HG03378 (cell line): Measurements from ENCODE around the gene COL23A1.

Experiments used
- ATAC-seq: cut with Tn5 transposase; IDR thresholded peaks from one replicate; pipeline ENCODE4 v1.9.1; 2021; ENCODE audit warnings: mild to moderate bottlenecking, moderate library complexity; ENCODE audit not compliant: unreplicated experiment

Gene COL23A1

DNA sequence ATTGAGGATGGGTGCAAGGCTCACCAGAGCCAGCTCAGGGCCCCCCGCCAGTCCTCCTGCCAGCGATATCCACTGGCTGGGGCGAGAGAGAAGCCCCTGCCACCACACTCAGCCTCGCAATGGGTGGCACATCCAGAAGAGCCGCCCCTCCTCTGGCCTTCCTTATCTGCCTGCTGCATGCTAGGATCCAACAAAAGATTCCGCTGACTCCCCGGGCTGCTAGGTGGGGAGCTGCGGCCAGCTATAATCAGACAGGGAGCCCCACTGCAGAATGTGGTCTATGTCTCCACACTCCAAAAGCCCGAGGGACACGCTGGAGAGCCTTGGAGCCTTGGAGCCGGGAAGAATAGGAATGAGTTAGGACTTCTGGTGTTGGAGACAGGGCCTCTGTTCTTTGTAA is 32.8 kb downstream of the COL23A1 start:
- ATAC-seq, result no peak

DNA sequence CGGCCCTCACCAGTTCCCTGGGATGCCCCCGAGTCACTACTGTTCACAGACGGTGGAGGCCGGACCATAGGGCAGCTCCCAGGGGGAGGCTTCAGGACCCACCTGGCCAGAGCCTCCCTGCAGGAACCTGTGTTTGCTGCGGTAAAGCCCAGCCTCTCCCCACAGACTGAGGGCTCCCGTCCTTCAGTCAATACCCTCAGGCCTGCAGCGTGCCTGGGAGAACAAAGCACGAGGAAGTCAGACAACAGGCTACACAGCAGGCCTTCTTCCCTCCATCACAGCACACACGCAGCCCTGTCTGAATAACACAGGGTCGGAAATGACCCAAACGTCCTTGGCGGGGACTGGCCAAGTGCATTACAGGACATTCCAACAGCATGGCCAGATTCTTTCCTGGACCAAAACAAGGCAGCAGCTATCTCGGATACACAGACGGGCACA is 34.4 kb downstream of the COL23A1 start:
- ATAC-seq, result no peak

DNA sequence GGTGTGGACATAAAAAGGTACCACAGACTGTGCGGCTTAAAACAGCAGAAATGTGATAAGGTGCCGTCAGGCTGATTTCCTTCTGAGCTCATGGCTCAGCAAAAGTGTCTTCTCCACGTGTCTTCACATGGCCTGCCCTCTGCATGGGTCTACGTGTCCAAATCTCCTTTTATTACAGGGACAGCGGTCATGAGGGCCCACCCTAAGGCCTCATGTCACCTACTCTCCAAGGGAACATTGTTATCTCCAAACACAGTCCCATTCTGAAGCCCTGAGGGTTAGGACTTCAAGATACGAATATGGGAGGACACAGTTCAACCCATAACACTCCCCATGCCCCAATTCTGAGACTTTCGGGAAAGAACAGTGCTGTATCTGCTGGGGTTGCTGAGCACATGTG is 35.2 kb downstream of the COL23A1 start:
- no peak for ATAC-seq

DNA sequence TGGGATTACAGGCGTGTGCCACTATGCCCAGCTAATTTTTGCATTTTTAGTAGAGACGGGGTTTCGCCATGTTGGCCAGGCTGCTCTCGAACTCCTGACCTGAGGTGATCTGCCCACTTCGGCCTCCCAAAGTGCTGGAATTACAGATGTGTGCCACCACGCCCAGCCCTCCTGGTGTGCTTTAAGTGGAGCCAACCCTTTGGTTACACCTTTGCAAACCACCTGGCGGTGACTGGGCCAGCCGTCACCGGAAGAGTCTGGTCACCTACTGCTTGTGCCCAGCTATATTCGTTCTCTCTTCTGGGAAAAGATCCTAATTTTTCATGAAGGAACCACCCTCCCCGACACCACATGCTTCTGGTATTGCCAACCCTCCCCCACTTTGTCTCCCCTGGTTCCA is 35.9 kb downstream of the COL23A1 start:
- no peak for ATAC-seq

DNA sequence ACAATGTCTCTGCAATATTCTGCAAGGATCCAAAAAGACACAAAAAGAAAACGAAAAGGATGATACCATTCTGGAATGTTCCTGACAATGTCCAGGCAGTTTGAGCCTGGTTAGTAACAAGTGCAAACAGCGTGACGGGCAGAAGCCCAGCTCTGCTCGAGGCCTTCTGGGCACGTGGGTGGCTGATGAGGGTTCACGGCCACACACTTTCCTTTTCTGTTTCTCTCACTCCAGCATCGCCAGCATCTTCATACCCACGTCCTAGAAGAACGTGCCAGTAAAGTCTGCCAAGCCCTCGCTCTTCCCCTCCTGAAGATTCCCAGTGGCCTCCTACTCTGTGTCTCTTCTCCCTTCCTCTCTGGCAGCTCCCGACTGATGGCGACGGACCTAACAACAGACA is 36.7 kb downstream of the COL23A1 start:
- ATAC-seq, result no peak

DNA sequence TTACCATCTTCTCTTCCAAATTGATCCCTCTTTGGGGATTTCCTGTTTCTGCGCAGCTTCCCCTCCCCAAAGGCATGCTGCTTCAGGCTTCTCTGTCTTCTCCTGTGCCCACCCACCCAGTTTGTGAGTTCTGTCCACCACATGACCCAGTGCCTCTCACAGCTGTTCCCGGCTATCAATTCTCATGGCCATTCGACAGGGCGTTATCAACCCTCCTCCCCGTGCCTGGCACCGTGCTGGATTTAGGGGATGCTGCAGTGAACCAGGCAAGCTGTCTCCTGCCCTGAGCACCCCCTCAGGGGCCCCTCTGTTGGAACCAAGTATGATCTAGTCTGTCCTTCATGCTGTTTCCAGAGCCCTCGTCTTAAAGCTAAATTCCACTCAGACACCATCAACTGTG is 38.7 kb downstream of the COL23A1 start:
- ATAC-seq, result no peak

DNA sequence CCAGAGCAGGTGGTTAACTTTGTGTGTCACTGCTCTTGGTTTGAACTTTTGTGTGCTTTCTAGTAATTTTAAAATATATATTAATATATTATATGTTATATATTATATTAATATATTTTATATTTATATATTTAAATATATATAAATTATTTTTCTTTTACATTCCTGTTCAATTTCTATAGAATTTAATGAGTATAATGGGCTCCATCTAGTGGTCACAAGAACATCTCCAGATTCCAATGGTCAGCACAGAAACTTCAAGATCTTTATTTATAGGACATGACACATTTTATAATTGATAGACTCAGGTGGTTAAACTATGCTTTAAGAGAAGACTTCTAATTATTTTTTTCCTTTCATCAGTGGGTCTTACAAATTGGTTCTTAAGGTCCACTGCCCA is 39.1 kb downstream of the COL23A1 start:
- ATAC-seq, result no peak

DNA sequence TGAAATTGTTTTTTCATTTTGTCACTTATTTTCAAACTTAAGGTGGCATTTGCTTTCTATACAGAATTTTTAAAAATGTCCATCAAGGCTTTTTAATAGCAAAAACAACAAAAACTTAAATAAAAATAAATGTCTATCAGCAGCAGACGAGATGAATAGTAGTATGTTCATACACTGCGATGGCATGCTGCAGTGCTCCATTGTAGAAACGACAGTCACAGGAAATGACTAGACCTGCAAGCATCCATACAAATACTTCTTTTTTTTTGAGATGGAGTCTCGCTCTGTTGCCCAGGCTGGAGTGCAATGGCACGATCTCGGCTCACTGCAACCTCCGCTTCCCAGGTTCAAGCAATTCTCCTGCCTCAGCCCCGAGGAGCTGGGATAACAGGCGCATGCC is 41.4 kb downstream of the COL23A1 start:
- no peak for ATAC-seq

DNA sequence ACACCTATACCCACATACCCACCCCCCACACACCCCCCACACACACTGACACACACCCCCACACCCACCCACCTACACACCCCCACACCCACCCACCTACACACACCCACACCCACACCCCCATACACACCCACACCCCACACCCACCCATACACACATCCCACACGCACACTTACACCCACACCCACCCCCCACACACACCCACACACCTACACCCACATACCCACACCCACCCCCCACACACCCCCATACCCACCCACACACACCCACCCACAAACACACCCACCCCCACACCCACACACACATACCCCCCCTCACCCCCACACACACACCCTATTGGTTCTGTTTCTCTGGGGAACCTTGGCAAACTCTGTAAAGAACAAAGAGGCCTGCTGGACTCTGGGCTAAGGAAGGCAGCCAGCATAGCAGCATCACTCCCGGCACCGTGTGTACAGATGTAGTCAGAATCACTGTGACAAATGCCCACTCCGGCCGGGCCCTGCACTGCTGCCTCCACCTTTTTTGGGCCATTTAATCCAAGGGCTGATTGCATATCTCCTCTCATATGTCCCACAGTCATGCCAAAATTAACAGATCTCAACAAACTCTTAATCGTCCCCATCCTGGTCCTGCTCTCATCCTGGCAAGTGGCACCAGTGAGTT is 42.3 kb downstream of the COL23A1 start:
- ATAC-seq, result no peak

DNA sequence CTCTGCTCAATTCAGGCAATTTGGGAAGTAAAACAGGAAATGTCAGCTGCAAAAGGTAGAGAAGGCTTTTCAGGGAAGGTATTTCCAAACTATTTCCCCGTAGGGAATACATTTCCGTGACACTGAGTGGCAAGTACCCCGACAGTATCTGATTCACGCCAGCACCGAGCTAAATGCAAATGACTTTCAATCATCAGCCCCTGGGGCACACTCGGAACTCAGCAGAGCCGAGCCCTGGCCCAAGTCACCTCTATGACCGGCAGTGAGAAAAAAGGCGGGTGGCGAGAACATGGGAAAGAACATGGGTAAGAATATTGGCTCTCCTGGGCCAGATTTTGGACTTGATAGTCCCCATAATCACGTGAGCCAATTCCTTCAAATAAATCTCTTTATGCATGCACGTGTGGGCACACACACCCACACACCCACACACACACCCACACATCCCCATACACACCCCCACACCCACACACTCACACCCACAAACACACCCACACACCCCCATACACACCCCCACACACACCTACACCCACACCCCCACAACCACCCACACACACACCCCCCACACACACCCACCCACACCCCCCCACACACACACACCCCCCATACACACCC is 43.0 kb downstream of the COL23A1 start:
- no peak for ATAC-seq

DNA sequence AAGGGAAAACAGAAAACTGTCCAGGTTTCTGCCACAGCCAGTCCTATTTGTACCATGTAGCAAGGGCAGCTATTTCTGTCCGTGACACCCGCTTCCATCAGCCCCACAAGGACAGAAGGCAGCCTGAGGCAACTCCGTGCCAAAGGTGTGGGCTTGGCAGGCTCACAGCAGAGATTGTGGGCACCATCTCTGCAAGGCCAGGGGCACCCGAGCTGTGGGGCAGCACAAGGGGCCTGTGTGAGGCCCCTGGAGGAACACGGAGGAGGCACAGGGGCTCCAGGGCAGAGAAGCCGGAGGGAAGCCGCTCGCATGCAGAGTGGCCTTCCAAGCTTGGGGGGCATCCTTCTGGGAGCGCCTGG is 43.5 kb downstream of the COL23A1 start:
- ATAC-seq, result no peak

DNA sequence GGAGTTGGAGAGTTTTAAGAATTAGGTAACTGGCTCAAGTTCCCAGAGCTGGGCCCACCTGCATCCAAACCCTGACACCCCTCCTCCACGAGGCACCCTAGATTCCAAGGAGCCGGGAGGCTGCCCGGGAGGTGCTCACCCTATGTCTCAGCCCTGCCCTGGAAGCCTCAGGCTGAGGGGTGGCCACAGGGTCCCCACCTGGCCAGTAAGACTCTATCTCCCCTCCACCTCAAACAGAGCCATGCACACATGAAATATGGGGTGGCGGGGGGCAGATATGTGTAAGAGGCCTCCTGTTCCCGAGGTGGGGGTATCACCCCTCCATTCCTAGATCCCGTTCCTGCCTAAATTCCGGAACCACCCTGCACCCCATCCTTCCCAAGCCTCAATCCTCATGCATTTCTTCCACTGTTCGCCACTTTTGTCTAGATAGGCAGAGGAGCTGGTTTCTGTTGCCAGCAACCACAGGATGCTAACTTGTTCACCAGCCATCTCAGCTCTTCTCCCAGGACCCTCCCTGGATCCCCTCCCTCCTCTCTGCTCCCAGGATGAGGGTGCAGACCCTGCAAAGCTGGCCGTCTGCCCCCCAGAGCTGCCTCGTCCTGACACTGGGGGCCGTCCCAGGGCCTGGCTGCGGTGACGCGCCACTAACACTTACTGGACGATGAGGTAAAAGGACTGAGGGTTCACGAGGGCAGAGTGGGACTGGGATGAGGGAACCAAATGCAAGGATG is 44.1 kb downstream of the COL23A1 start:
- ATAC-seq, result no peak

DNA sequence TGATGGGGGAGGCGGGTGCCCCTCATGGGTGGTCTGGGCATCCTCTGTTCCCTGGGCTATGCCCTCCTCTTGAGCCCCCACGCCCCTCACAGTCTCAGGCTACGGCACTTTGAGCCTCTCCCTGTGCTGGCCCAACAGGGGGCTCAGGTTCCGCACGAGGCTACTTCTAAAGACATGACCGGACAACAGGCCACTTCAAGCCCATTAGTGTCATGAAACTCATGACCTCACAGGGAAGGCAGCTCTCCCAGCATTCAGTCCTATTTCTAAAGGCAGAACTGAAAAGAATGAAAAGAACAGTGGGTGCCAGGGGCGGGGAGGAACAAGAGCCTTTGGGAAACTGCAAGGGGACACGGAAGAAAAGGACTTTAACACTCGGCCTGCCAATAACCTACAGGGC is 45.0 kb downstream of the COL23A1 start:
- ATAC-seq, result no peak

DNA sequence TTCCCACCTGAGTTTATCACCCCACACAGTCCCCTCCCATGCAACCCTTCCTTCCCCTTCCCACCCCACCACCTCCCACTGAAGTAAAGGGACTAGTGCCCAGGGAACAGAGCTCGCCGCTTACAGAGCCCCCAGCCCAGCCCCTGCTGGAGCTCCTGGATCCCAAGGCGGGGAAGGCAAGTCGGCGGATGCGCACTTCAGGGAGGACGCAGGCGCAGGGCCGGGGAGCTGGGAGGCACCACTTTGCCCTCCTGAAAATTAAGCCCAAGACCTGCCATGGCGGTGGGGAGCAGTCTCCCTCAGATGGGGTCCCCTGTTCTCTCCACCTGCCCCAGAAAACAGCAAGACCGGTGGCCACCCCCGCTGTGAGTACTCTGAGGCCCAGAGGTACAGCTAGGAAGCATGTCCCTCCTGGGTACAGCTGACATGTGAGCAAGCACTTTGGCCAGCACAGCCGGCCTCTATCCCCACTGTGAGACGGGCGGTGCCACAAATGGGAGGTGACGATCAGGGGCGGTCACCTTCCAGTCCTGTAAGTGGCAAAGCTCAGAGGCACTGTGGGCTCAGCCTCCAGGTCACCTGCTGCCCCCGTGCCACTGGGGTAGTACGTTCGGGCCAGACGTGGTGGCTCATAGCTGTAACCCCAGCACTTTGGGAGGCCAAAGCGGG is 45.9 kb downstream of the COL23A1 start:
- ATAC-seq, result no peak

DNA sequence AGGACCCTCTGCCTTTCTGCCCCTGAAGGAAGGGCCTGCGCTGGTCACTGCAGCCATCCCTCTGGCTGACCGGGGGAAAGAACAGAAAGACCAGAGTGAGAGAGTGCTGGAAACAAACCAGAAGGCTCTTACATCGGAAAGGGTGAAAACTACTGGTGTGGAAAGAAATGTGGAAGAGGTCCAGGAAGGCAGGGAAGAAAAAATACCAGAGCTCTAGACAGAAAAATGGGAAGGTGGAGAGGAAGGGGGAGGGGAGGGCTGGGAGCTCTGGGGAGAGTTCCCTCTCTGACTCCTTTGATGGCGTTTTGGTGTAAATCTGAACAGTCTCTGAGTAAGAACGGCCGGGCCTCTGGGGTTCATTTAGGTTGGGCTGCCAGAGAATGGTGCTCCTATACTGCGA is 47.7 kb downstream of the COL23A1 start:
- ATAC-seq, result no peak

DNA sequence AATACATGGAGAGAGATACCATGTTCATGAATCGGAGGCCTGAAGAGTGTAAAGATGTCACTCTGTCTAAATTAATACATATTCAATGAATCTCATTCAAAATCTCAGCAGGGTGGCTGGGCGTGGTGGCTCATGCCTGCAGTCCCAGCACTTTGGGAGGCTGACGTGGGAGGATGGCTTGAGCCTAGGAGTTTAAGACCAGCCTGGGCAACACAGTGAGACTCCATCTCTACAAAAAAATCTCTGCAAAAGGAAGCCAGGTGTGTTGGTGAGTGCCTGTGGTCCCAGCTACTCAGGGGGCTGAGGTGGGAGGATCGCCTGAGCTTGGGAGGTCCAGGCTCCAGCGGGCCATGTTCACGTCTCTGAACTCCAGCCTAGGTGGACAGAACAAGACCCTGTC is 49.7 kb downstream of the COL23A1 start:
- no peak for ATAC-seq

DNA sequence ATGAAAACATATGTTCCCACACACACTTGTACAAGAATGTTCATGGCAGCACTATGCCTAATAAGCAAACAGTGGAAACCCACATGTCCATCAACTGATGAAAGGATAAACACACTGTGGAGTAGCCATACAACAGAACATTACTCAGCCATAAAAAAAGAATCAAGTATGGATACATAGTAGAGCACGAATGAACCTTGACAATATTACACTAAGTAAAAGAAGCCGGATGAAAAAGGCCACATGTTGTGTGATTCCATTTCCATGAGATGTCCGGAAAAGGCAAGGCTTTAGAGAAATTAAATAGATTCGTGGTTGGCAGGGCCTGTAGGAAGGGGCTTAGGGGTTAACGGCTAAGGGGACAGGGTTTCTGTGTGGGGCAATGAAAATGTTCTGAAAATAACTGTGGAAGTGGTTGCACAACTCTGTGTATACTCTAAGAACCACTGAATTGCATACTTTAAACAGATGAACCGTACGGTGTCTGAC is 51.4 kb downstream of the COL23A1 start:
- no peak for ATAC-seq

DNA sequence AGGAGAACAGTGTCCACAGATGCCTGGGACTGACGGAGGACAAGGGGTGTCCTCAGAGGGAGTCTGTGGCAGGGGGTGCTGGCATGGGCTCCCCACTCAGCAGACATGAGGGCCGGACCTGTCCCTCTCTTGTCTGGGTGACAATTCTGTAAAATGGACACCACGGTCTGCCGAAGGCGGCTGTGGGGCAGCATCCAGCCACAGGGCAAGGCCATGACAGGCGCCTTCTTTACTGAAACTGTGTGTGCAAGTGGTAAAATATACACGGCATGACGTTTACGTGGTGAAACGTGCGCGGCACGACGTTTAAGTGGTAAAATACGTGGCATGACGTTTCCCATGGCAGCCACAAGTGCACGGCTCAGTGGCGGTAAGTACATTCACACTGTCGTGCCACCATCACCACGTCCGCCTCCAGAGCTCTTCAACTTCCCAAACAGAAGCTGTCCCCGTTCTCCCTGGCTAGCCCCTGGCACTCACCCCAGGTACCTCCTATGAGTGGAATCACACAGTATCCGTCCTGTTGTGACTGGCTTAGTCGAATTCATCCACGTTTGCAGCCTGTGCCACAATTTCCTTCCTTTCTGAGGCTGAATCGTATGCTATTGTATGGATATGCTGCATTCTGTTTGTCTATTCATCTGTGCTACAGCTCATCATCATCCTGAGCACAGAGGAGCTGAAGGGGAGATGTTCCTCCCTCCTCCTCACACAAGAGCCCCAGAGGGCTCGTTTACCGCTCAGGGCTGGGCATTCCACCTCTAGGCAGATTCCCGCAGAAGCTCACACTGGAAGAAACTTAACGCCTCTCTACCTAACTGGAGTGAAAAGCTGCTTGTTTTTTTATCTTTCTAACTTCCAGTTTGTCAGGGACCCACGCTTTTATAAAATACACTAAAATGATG is 52.5 kb downstream of the COL23A1 start:
- no peak for ATAC-seq

DNA sequence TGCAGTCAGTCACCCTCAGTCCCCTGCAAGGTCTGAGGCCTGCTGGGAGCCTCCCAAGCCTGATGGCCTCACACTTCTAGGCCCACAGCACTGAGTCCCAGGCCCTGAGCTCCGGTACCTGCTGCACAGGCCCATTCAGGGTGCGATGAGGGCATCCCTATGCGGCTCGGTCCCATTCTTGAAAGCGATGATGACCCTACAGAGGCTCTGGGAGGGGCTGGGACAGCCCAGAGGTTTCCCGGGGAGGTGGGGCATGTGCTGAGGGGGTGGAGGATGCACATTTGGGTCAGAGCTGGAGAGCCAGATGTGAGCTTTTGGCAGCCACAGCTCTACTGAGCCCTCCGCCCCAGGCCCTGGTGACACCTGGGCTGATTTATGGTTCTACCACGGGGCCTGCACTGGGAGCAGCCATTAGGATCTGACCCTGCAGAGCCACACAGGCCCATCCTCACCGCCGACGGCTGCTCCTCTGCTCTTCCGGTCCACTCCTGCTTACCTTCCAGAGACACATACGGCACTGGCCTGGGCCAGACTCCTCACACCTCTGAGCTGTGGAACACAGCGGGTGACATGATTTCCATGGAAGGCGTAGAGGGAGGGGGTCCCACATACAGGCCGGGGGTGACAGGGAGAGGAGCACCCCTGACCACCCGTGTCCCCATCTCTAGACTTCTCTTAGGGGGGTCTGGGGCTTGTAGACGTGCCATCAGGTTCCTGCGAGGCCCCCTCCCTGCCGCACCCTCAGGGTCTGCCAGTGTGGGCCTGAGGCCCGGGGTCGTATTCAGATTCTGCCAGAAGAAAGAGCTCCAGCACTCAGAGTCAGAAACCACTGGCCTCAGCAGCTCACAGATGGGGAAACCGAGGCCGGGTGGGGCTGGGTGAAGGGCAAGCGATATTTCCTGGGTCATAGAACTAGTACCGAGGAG is 53.4 kb downstream of the COL23A1 start:
- ATAC-seq, result no peak
